22Rv1 (cell line): ENCODE data around the gene TNFRSF19.

Experiments used
- ZFX ChIP-seq: fragments of 450-650 bp; IDR thresholded peaks from 2 replicates; pipeline ENCODE4 v1.6.1; 2017; ENCODE audit warnings: antibody characterized with exemption, borderline replicate concordance
- TF ChIP-seq, protein P1 (sequence below): fragments of 450-650 bp; IDR thresholded peaks from 2 replicates; pipeline ENCODE4 v1.5.1; 2017; ENCODE audit warnings: mild to moderate bottlenecking

DNA sequence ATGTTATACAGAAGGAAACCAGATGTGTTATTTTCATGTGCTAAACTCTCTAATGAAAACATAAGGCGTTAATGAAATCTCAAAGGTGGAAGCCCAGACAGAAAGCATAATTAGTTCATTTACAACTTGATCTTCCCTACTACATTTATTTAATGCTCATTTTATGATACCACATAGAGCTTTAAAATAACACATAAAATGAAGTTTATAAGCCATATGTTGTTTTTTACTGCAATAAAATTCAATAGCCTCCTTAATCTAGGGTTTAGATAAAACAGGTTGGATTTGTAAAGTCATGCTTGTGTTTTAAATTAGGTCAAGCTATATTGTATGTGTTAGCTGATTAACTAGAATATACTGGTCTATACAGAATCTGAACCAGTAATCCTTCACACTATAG lies 81.2 kb downstream of the TNFRSF19 start:
- TF ChIP-seq, protein P1, sequence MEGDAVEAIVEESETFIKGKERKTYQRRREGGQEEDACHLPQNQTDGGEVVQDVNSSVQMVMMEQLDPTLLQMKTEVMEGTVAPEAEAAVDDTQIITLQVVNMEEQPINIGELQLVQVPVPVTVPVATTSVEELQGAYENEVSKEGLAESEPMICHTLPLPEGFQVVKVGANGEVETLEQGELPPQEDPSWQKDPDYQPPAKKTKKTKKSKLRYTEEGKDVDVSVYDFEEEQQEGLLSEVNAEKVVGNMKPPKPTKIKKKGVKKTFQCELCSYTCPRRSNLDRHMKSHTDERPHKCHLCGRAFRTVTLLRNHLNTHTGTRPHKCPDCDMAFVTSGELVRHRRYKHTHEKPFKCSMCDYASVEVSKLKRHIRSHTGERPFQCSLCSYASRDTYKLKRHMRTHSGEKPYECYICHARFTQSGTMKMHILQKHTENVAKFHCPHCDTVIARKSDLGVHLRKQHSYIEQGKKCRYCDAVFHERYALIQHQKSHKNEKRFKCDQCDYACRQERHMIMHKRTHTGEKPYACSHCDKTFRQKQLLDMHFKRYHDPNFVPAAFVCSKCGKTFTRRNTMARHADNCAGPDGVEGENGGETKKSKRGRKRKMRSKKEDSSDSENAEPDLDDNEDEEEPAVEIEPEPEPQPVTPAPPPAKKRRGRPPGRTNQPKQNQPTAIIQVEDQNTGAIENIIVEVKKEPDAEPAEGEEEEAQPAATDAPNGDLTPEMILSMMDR, result no peak
- TF ChIP-seq ZFX, result no peak
